OCI-LY7 (cell line): ENCODE measurements around the gene FNDC1. TPM values are rescaled to one million over a fixed set of nuclear protein-coding genes. Genes with fewer than 3 reads are reported as not detected.

Experiments
- BruUV-seq: library from RNA; stranded (reverse); fragments of 400-500 nt; replicated peaks from 2 replicates; lab custom pipeline; 2021; lab: Mats Ljungman, UMichigan
- CTCF ChIA-PET: fragments of 300-600 bp; sonication (Branson Sonifier 250); formaldehyde crosslinking; loops from one replicate; lab custom pipeline; 2022; ENCODE audit warnings: antibody characterized with exemption; ENCODE audit not compliant: unreplicated experiment; lab: Charles Lee
- POLR2A ChIA-PET: fragments of 300-600 bp; sonication (Branson Sonifier 250); formaldehyde crosslinking; loops from one replicate; lab custom pipeline; 2022; ENCODE audit warnings: antibody characterized with exemption; lab: Charles Lee
- DNase-seq: peaks from one replicate; pipeline ENCODE4 v3.0.0-alpha.2; 2015; ENCODE audit warnings: low spot score
- H2AFZ ChIP-seq: fragments of 200-600 bp; sonication (generic), shearing (Covaris generic); 2 replicates; pipeline ENCODE4 v1.6.1; 2014; ENCODE audit warnings: mild to moderate bottlenecking, antibody characterized with exemption, low read length, moderate library complexity
- H3K27ac ChIP-seq: fragments of 200-600 bp; sonication (generic); 2 replicates; pipeline ENCODE4 v1.5.1; 2014; ENCODE audit warnings: mixed run types, low read depth, mild to moderate bottlenecking, moderate library complexity, low read length, inconsistent platforms; ENCODE audit not compliant: poor library complexity, severe bottlenecking
- H3K36me3 ChIP-seq: fragments of 200-600 bp; sonication (generic); 2 replicates; pipeline ENCODE4 v1.6.1; 2014; ENCODE audit warnings: mild to moderate bottlenecking, antibody characterized with exemption, low read length, moderate library complexity, mixed read lengths; ENCODE audit not compliant: insufficient read depth
- H3K4me1 ChIP-seq: fragments of 200-600 bp; sonication (generic); 2 replicates; pipeline ENCODE4 v1.5.1; 2014; ENCODE audit warnings: mild to moderate bottlenecking, low read length; ENCODE audit not compliant: insufficient read depth, poor library complexity, severe bottlenecking
- H3K4me2 ChIP-seq: fragments of 200-600 bp; sonication (generic); 2 replicates; pipeline ENCODE4 v1.6.1; 2014; ENCODE audit warnings: mild to moderate bottlenecking, low read length
- H3K4me3 ChIP-seq: fragments of 200-600 bp; sonication (generic); 2 replicates; pipeline ENCODE4 v1.5.1; 2014; ENCODE audit warnings: mild to moderate bottlenecking, low read depth, low read length; ENCODE audit not compliant: poor library complexity, severe bottlenecking
- H3K79me2 ChIP-seq: fragments of 200-600 bp; sonication (generic); 2 replicates; pipeline ENCODE4 v1.6.1; 2016; ENCODE audit warnings: low read depth, mild to moderate bottlenecking, low read length, moderate library complexity, mixed read lengths; ENCODE audit not compliant: insufficient read depth
- H3K9me2 ChIP-seq: fragments of 200-600 bp; sonication (generic); 2 replicates; pipeline ENCODE4 v1.6.1; 2016; ENCODE audit warnings: mild to moderate bottlenecking, low read length, mixed read lengths; ENCODE audit not compliant: insufficient read depth
- H3K9me3 ChIP-seq: fragments of 200-600 bp; sonication (generic); 2 replicates; pipeline ENCODE4 v1.6.1; 2014; ENCODE audit warnings: mild to moderate bottlenecking, mixed run types, low read length, mixed read lengths
- H4K20me1 ChIP-seq: fragments of 200-600 bp; sonication (generic); 2 replicates; pipeline ENCODE4 v1.6.1; 2014; ENCODE audit warnings: mild to moderate bottlenecking, antibody characterized with exemption, low read length, moderate library complexity, mixed read lengths; ENCODE audit not compliant: insufficient read depth
- EZH2phosphoT487 ChIP-seq: fragments of 200-600 bp; sonication (generic); IDR thresholded peaks from 2 replicates; pipeline ENCODE4 v1.6.1; 2018; ENCODE audit warnings: low read depth, borderline replicate concordance, mild to moderate bottlenecking, mixed run types, antibody characterized with exemption, low read length, moderate library complexity, mixed read lengths
- intact Hi-C: fragments of 100-400 bp; cut with micrococcal nuclease; formaldehyde crosslinking; loops from one replicate; pipeline ENCODE4 v1.10.0; 2022; ENCODE audit not compliant: unreplicated experiment
- total RNA-seq, 2 experiments: library from RNA; depleted of rRNA in 1 of 2; stranded (reverse); fragments of >200 nt in 1 of 2; shearing (Covaris generic) in 1 of 2; gene quantifications; 2 replicates each; pipeline ENCODE4 v1.2.3, GENCODE V29; 2014 to 2022
- TF ChIP-seq, protein P1 (sequence below): fragments of 200-600 bp; sonication (generic); conservative IDR thresholded peaks from 2 replicates; pipeline ENCODE4 v1.5.1; 2014; ENCODE audit warnings: mild to moderate bottlenecking, antibody characterized with exemption, low read length, moderate library complexity, mixed read lengths

FNDC1 gene
- total RNA-seq, 2 experiments from 2014 or later = 0.16 to 19.9 TPM

DNA sequence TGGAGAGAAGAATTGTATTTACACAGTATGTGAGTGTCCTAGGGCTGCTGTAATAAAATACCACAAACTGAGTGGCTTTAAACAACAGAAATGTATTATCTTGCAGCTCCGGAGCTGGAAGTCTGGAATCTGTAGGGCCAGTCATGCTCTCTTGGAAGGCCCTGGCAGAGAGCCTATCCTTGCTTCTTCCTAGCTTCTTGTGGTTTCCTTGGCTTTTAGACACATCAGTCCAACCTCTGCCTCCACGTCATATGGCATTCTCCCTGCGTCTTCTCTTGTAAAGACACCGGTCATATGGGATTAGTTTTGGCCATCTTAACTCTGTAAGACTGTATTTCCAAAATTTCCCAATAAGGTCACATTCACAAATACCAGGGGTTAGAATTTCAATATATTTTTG is 10.8 kb downstream of the FNDC1 start:
- DNase-seq = no peak
- Histone ChIP-seq H4K20me1 (no peaks in the 10 kb centered on the region), H3K27ac (no peak overlapping the region), H3K79me2 (no peaks in the 10 kb centered on the region), H3K4me2 (no peak overlapping the region), H3K4me3 (no peak overlapping the region), H2AFZ (no peak overlapping the region), H3K4me1 (no peaks in the 10 kb centered on the region), H3K36me3 (no peaks in the 10 kb centered on the region), H3K9me3 (no peaks in the 10 kb centered on the region), H3K9me2 (no peaks in the 10 kb centered on the region)
- POLR2A ChIA-PET = interaction anchor here (0.6 kb wide), 1 partner anchor 9 kb away, joined by 3 read pairs; no protein-coding TSS in a partner anchor
- no peak for TF ChIP-seq EZH2phosphoT487
- TF ChIP-seq, protein P1, sequence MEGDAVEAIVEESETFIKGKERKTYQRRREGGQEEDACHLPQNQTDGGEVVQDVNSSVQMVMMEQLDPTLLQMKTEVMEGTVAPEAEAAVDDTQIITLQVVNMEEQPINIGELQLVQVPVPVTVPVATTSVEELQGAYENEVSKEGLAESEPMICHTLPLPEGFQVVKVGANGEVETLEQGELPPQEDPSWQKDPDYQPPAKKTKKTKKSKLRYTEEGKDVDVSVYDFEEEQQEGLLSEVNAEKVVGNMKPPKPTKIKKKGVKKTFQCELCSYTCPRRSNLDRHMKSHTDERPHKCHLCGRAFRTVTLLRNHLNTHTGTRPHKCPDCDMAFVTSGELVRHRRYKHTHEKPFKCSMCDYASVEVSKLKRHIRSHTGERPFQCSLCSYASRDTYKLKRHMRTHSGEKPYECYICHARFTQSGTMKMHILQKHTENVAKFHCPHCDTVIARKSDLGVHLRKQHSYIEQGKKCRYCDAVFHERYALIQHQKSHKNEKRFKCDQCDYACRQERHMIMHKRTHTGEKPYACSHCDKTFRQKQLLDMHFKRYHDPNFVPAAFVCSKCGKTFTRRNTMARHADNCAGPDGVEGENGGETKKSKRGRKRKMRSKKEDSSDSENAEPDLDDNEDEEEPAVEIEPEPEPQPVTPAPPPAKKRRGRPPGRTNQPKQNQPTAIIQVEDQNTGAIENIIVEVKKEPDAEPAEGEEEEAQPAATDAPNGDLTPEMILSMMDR = no peak
- CTCF ChIA-PET = no interaction called here
- intact Hi-C loops = no loop called here
- BruUV-seq = no TSS peak

DNA sequence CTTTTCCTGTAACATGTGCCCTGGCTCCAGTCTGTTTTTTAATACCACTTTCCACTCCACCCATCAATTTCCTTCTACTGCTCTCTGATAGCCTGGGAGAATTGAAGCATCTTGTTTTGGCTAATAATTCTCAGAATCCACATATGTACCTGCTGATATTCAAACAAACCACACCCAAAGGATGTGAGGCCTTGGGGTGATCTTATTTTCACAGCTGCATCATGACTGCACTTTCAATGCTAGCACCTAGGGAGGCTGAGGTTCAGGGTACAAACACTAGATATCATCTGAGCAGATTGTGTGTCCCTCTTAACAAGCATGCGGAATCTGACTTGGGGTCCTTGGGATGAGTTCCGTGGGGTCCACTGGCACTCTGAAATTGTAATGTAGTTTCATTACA is 12.7 kb downstream of the FNDC1 start:
- intact Hi-C loops = no loop called here
- no TSS peak for BruUV-seq

DNA sequence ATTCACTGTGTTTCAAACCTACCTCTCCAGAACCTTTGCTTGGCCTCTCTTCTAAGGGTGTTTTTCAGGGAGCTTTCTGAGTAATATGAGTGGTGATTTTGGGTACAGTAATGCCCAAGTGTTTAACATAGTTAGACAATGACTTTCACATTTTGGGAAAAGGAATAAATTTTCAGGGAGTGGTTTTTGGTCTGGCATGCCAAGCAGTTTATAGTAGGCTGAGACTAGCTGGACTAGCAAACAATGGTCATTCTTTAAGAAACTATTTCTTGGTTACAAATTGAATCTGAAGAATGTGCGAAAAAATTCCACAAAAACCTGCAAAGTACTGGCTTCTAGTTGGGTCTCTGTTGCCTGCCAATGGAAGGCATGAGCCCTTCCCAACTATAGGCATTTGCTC is 15.4 kb downstream of the FNDC1 start:
- no peaks in the 10 kb centered on the region for H4K20me1 ChIP-seq
- no peaks in the 10 kb centered on the region for H3K4me1 ChIP-seq
- no TSS peak for BruUV-seq
- H3K27ac ChIP-seq = no peak overlapping the region
- DNase-seq = no peak
- intact Hi-C loops = no loop called here
- CTCF ChIA-PET = no interaction called here
- H3K9me2 ChIP-seq = no peaks in the 10 kb centered on the region
- no peaks in the 10 kb centered on the region for H3K36me3 ChIP-seq
- no peak overlapping the region for H3K4me3 ChIP-seq
- no peak overlapping the region for H2AFZ ChIP-seq
- no peak overlapping the region for H3K4me2 ChIP-seq
- peaks cover 7% of the 10 kb centered on the region; the same call in 1 of the 2 replicates for H3K9me3 ChIP-seq
- POLR2A ChIA-PET = interaction anchor here (1.1 kb wide), 2 partner anchors 10 to 205 kb away, joined by 3 read pairs; no protein-coding TSS in a partner anchor
- no peak for TF ChIP-seq EZH2phosphoT487
- TF ChIP-seq, protein P1 = no peak
- no peaks in the 10 kb centered on the region for H3K79me2 ChIP-seq

More for the DNA sequence above, 12.7 kb downstream of the FNDC1 start:
- ChIA-PET POLR2A (no interaction called here), CTCF (no interaction called here)
- Histone ChIP-seq H3K4me2 (no peak overlapping the region), H3K4me3 (no peak overlapping the region), H3K27ac (no peak overlapping the region), H2AFZ (no peak overlapping the region), H3K4me1 (no peaks in the 10 kb centered on the region), H3K9me3 (peaks cover 7% of the 10 kb centered on the region; the same call in 1 of the 2 replicates), H3K36me3 (no peaks in the 10 kb centered on the region), H4K20me1 (no peaks in the 10 kb centered on the region), H3K9me2 (no peaks in the 10 kb centered on the region), H3K79me2 (no peaks in the 10 kb centered on the region)
- TF ChIP-seq, protein P1 = no peak
- TF ChIP-seq EZH2phosphoT487 = no peak
- DNase-seq = no peak
